GM21723 (cell line): ENCODE data around the gene SYP.
"Not testable (repeated sequence)": the region's sequence is repeated elsewhere in the genome, so short reads cannot be mapped to it uniquely, and the experiment has no call there.

Experiments used
- ATAC-seq: cut with Tn5 transposase; IDR thresholded peaks from one replicate; pipeline ENCODE4 v1.9.1; 2021; ENCODE audit warnings: mild to moderate bottlenecking, moderate library complexity; ENCODE audit not compliant: unreplicated experiment

SYP gene

DNA sequence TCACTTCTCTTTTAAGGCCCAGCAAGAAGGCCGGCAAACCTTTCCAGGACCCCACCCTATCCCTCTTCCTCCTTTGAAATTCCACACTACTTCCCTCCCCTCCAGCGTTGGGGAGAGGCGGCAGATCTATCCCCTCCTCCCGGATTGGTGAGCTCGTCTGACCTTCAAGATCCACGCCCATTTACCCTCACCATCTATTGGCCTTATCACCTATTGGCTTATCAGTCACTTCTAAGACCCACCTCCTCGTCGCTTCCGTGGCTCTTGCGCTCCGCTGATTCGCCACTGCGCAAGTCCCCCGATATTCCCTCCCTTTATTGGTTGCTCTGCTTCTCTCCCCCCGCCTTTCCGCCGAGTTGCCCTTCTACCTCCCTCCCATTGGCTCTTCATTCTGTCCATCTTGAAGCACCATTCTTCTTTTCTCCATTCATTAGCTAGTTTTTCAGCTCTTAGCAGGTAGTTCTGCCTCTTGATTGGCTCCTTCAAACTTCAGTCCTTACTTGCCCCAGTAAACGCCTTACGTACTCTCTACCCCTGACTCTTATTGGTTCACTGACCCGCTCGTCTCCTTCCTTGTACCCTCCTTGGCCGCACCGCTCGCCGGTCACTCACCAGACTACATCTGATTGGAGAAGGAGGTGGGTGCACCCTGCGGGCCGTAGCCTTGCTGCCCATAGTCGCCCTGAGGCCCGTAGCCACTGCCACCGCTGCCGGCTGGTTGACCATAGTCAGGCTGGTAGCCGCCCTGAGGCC is 9.0 kb downstream of the SYP start:
- peak; percentile 84 for ATAC-seq

DNA sequence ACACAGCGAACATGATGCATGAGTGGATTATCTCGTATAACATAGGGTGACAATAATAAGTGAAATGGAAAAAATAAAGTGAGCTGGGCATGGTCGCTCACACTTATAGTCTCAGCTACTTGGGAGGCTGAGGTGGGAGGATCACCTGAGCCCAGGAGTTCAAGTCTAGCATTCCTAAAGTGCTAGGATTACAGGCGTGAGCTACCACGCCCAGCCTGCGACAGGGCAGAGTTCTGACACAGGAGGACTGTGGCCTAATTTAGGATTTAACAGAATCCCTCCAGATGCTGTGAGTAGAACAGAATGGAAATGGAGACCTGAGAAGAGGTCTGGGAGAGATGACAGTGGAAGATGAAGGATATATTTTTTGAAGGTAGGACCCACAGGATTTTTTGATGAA is 10.4 kb downstream of the SYP start:
- ATAC-seq, result no peak

DNA sequence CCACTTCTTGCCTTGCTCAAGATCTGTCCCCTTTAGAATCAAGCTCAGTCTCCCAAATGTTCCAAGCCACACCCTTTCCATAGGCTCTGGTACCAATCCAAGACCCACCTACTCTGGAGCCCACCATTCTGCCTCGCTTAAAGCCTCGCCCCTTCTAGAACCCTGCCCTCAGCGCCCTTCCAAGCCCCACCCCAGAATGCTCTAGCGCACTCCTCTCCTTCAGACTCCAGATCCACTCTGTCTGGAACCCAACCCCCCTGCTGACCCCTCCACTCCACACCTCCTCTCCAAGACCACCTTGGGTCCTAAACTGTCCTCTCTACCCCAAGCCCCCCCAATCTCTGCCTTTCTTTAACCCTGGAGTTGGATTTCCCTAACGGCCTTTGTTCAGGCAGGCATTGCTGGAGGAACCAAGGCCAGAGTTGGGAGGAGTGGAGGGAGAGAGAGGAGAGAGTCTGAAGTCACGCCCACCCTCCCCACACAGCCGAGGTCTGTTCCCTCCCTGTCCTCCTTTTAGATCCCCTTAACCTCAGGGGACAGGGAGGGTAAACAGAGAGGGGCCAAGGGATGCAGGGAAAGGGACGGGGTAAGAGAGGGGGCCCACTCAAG is 11.4 kb downstream of the SYP start:
- no peak for ATAC-seq

DNA sequence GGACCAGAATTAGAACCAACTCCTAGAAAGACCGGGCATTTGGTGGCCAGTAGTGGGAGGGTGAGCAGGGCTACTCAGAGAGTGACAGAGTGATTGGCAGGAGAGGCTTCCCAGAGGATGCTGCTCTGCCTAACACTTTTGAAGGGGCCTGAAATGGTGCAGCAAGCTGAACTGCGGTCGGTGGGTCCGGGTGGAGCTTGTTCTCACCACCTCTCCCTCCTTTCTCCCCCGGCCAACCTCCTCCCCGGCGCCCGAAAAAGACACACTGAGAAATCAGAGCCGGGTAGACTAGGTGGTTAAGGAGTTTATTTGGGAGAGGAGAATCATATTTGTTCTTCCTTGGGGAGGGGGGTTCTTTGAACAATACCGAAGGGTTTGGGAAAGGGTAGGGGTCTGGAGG is 12.5 kb downstream of the SYP start:
- no peak for ATAC-seq

DNA sequence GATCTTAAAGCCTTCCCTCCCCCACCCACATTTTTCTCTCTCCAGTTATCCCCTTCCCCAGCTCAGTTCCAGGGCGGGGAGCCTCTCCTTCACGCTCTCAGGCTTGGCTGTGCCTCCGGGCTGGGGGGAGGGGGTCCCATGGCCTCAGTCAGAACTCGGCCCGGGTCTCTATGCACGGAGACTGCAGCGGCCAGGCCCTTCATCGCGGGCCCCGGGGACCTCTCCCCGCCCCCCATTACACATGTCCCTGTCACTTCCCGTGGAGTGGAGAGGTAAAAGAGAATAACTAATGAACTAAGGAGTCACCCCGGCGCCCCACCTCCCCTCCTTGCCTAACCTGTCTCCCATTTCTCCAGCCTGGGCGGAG is 13.0 kb downstream of the SYP start:
- no peak for ATAC-seq

DNA sequence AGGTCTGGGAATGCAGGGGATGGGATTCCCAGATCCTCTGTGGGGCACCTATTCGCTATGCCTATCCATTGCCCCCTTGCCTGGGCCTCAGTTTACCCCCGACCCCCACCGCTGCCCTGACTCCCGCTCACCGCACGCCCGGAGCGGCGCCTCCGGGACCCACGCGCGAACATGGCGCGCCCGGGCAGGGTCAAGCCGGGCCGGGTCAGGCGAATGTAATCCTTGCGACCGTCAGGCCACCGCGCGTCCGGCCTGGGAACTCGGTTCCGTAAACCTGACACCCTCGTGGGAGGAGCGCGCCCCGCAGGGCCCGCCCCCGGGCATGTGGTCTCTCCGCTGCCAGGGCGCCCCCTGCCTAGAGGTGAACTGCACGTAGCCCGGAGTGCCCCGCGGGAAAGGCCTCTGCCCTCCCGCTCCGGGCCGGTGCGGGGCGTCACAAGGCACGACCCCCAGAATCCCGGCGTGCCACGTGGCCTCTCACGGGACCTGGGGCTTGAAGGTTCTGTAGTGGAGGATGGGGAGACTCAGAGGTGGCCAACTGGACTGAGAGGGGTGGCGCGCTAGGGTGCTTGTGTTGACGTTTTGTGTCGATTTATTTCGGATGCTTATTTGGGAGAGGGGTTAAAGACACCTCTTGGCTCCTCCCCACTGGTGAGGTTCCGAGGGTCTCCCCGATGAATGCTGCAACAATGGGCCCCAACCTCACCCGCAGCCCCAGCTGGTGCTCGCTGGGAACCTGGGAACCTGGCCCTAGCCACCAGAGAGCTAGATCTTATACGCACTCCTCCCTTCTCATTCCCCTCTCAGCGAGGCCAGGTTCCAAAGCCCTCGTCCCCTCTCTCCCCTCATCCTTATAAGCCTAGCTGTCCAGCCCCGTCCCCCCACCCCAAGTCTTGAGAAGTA is 13.6 kb downstream of the SYP start, which contains the start of gene PRICKLE3:
TSS of gene PRICKLE3 (minus strand) at position 249 of the 903 bp plus-strand sequence. CDS start at position 173, 76 bp downstream.
- ATAC-seq, result peak; percentile 31

DNA sequence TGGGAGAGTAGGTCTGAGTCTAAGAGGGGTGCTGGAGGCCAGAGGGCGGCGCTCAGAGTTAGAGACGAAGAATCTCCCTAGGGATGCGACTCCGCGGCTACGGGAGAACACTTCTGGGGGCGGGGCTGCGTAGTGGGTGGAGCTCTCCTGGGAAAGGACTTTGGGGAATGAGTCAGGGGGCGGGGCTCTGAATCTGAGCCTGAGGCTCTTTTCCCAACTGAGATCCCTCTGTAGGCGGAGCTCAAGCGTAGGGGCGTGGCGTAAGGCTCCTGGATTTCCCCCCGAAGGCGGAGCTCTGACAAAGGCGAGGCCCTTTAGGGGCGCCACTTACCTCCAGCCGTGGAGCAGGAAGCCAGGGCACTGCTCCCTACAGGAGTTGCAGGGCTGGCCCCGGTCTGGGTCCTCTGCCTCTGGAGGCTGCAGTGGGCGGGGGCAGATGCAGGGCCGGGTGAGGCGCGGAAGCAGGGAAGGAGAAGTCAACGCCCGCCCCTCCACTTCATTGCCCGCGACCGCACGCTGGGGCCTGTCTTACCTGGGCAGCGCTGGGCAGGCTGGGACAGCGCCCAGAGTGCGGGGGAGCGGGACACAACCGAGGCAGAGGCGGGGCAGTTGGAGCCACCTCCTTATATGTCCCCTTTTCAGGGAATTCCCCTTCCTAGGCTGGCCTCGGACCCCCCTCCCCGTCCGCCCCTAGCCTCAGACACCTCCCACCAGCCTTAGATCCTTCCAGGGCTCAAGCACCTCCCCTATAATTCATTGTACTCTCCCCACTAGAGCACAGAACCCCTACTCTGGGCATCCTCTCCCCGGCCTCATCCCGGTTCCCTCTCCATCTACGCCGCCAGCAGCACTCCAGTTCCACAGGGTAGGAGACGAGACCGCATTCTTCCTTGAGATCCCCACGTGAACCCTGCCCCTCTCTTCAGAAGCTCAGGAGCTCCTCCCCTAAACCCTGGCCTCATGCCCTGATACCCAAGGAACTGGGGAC is 15.4 kb downstream of the SYP start:
- ATAC-seq, result peak; percentile 57

DNA sequence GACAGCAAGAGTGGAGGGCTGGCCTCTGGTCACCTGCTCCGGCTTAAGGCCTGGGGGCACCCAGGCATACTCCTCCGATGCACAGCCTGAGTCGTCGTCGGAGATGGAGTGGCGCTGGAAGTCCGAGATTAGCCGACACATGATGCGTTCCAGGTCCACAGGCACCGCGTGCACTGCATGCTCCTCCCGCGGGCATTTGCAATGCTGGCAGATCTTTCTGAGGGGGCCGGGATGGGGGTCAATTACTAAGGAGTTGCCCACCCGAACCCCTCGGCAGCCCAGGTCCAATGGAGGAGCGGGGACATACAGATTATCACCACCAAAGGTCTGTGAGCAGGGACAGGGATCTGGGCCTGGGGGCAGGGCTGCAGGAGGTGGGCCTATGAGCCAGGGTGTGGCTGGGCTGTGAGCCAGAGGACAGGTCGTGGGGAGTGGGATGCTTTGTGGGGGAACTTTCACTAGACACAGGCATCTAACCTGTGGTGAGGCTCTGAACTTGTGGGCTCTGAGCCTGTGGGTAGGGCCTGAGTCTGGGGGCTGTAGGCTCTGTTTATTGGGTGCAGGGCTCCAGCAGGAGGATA is 16.2 kb downstream of the SYP start:
- no peak for ATAC-seq

DNA sequence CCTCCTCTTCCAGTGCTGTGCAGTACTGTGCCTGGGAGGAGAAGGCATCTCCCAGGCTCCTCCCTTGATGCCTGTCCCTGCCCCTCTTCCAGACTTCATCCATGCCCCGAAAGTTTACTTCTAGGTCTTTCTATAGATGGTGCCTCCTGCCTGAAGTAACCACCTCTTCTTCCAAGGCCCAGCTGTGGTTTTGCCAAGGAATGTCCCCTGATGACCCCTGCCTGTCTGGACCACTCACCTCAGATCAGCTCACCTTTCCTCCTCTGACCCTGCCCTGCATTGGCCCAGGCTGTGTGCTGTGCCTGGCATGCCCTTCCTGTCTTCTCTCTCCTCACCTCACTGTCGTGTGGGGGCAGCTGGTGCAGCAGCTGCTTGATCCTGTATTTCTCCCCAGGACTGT is 20.6 kb downstream of the SYP start:
- ATAC-seq, result no peak

DNA sequence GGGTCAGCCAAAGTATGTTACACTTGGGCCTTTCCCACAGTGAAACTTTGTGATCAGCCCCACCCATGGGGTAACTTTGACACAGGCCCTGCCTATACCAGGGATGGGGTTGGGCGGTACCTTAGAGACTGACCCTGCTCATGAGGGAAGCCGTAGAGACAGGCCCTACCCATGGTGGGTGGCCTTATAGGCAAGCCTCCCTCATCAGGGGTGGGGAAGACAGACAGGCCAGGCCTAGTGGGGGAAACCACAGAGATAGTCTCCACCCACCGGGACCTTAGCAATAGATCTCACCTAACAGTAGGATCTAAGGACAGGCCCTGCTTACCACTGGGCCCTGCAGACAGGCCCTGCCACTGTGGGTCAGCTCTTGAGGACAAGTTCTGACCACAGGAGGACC is 21.5 kb downstream of the SYP start:
- ATAC-seq, result no peak

DNA sequence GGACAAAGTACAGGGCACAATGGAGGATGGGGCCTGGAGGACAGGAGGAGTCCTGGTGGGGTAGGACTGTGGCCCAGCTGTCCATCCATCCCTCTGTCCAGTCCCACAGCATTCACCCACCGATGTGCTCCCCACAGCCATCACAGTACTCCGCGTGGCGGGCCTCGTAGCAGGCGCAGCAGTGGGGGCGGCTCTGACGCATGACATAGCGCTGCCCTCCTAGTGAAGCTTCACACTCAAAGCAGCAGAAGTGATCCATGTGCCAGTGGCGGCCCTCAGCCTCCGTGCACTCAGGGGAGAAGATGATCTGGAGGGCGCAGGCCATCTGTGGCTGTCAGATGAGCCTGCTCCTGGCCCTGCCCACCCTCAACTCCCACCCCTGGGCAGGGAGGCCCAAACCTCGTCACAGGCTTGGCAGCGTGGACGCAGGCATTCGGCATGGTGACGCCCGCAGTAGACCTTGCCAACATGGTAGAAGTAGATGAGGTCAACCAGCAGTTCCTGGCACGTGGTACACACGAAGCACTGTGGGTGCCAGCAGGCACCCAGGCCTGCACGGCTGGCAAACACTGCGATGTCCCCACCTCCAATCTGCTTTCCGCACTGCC is 22.0 kb downstream of the SYP start:
- ATAC-seq, result no peak

DNA sequence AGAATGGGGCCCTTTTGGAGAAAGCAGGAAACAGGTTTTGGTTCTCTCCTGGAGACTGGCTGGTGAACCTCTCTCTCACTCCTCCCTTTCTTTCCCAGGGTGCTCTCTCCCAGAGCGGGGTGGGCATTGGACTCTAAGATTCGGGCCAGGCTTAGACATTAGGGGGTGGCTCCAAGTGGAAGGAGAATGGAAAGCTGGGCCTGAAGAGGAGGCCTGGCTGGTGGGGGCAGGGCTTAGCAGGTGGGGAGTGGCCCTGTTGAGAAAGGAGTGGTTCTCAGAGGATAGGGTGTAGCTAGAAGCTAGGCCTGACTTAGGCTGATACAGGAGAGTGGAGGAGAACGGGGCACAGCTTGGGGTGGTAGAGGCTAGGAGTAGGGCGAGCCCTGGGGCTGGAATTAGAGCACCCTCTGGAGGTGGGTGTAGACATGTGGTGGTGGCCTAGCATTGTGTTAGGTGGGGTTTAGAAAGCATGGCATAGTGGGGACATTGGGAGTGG is 22.6 kb downstream of the SYP start:
- no peak for ATAC-seq

DNA sequence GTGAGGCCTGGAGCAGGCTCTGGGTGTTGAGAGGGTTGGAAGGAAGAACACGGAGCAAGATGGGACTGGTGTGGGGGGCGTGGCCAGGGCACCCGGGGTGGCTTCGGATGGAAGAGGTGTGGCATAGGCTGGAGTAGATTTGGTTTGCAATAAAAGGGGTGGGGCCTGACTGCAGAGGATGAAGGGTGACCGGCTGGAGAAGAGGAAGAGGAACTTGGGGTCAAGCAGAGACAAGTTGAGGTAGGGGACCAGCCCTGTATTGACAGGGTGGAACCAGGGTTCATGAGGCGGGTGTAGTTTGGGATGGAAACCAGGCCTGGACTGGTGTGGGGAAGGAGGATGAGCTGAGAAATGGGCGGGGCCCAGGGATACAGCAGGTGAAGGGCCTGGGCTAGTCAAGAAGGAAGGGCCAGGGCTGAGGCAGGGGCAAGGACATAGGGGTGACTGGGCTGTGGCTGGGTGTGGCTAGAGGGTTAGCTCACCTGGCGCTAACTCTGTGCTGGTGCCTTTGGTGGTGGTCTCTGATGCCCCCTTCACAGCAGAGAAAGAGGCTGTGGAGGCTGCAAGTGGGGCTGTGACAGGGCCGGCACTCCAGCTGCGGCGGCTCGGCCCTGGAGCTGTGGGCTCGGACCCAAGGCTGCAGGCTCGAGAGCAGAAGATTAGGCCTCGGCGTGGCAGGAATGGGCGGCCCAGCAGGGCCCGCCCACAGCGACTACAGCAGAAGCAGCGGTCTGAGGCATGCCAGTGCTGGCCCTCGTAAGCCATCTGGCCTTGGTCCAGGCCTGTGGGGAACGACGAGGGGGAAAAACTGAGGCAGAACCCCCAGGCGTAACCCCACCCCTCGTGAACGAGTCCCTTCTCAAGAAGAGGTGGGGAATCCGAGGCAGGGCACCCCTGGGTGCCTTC is 23.3 kb downstream of the SYP start:
- no peak for ATAC-seq

DNA sequence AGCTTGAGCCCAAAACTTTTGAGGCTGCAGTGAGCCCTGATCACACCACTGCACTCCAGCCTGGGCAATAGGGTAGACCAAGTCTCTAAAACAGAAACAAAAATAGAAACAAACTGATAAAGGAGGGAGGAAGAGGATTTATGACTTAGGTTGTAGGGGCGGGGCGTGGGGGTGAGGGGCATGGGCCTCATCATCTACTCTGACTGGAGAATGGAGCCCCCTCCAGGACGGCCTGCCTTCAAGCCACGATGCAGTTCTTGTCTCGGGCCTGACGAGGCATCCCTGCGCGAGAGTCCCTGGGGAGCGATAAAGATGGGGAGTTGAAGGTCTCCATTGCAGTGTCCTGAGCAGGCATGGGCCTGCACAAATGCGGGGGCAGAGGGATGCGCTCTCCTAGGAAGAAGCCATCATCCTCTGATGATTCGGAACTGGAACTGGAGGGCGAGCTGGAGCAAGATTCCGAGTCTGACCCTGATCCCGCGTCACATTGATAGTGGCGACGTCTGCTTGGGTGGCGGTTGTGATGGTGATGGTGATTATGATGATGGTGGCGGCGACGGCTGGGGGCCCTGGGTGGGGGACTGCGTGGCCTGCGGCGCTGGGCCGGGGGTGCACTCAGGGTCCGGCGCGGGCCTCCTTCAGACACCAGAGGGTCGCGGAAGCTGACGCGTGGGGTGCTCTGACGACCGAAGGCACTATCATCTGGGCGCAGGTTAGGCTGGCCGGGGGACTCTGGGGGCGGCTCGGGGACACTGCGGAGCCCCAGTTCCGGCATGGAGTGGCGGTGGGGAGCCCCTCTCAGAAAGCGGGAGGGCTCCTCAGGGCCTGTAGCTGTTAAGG is 24.3 kb downstream of the SYP start:
- ATAC-seq, result no peak

DNA sequence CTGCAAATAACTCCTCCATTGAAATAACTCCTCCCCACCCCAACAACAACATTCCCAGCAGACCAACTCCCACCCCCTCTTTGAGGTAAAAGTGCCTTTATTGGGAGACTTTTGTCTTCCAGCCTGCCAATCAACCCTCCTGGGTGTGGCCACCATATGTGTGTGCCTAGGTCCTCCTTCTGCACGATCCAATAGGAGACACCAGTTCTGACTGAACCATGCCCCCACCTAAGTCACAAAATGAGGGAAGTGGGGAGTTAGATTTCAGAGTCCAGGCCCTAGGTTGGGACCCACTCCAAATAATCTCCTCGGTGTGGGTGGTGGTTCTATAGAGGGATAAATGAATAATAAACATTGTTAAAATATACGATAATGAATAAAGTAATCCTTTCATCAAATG is 25.3 kb downstream of the SYP start:
- no peak for ATAC-seq

DNA sequence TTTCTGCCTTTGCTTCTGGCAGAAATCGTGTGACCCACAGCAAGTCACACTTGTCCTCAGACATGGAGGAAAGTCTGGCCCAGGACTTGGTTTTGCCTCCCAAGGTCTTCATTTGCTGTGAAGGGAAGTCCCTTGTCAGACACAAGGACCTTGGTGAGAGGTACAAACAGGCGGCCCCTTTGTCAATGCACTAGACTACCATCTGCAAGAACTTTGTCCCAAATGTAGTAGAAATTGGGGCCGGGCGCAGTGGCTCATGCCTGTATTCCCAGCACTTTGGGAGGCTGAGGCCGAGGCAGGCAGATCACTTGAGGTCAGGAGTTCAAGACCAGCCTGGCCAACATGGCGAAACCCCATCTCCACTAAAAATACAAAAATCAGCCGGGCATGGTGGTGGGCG is 26.4 kb downstream of the SYP start:
- ATAC-seq, result not testable (repeated sequence)

DNA sequence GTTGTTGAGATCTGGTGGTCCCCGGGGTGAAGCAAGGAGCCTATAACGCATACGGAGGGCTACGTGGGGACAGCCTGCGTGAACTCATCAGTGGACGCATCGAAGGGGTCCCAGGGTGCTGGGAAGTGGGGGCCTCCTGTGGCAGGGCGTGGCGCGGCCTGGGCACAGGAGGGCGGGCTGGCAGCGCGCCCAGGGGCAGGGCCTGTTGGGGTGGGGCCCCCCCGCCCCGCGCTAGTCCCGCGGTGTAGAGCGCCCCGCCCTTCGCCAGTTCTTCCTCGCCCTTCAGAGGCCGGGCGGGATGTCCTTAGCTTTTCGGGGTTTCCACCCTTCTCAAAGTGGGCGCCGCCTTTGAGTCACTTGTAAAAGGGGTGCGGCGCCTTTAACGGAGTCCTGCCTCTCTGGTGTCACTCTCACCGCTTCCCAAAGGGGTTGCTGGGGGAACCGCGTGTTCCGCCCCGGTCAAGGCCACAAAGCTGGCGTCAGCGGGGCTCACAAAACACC is 27.7 kb downstream of the SYP start:
- peak; percentile 65 for ATAC-seq
